Calu3 (cell line): Measurements from ENCODE around the gene UQCC3. TPM values are rescaled to one million over a fixed set of nuclear protein-coding genes. Genes with fewer than 3 reads are reported as not detected.
A peak's percentile ranks its signal among the peaks of the same experiment; 100 is the strongest.

Source experiments
- BruUV-seq: library from RNA; stranded (reverse); fragments of 400-500 nt; replicated peaks from 2 replicates; lab custom pipeline; 2021; lab: Mats Ljungman, UMichigan
- CTCF ChIA-PET: fragments of 300-600 bp; sonication (Branson Sonifier 250); formaldehyde crosslinking; loops from one replicate; lab custom pipeline; 2022; ENCODE audit warnings: antibody characterized with exemption; lab: Charles Lee
- DNase-seq: peaks from one replicate; pipeline ENCODE4 v3.0.0; 2022
- H3K27ac Mint-ChIP-seq: one replicate; pipeline ENCODE4 v1.8.0; 2022; ENCODE audit warnings: mixed read lengths; ENCODE audit not compliant: unreplicated experiment
- H3K27me3 Mint-ChIP-seq: one replicate; pipeline ENCODE4 v1.8.0; 2022; ENCODE audit warnings: mixed read lengths; ENCODE audit not compliant: unreplicated experiment
- H3K36me3 Mint-ChIP-seq: one replicate; pipeline ENCODE4 v1.8.0; 2022; ENCODE audit warnings: mild to moderate bottlenecking, moderate library complexity, mixed read lengths; ENCODE audit not compliant: insufficient read depth, unreplicated experiment
- H3K4me1 Mint-ChIP-seq: one replicate; pipeline ENCODE4 v1.8.0; 2022; ENCODE audit warnings: mild to moderate bottlenecking, low read depth, mixed read lengths; ENCODE audit not compliant: unreplicated experiment
- H3K4me3 Mint-ChIP-seq: one replicate; pipeline ENCODE4 v1.8.0; 2022; ENCODE audit warnings: mild to moderate bottlenecking, low read depth, moderate library complexity, mixed read lengths; ENCODE audit not compliant: unreplicated experiment
- H3K9me3 Mint-ChIP-seq: one replicate; pipeline ENCODE4 v1.8.0; 2022; ENCODE audit warnings: low read depth, mixed read lengths; ENCODE audit not compliant: unreplicated experiment
- intact Hi-C: fragments of 100-400 bp; cut with micrococcal nuclease; formaldehyde crosslinking; loops from one replicate; pipeline ENCODE4 v1.10.0; 2022; ENCODE audit not compliant: unreplicated experiment
- total RNA-seq: library from RNA; stranded (reverse); gene quantifications from 2 replicates; pipeline ENCODE4 v1.2.3, GENCODE V29; 2022
- TF ChIP-seq, protein P1 (sequence below): fragments of 200-600 bp; IDR thresholded peaks from one replicate; pipeline ENCODE4 v1.8.0; 2022; ENCODE audit warnings: antibody characterized with exemption; ENCODE audit not compliant: unreplicated experiment

UQCC3 gene
- total RNA-seq, 1 experiment from 2014 or later, result 11.4 TPM

DNA sequence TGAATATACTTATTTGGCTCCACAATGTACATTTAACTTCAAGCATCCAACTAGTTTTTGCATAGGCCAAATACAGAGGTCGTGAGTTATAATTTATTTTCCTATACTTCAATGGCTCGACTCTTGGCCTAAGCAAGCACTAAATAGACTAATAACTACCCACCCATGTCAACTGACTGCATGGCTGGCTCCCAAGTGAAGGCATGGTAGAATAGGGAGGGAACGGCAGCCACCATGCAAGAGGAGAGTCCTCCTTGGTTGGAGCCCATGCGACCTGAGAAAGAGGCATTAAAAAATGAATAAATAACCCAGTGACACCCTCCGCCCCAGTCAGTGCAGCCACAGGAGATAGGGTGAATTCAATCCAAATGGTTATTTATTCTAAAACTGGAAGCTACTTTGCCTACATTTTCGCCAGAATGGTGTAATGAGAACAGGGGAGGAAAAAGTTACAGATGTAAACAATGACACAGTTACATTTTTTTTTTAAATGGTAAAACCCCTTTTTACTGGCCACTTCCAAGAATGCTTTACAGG, 40.9 kb downstream of the UQCC3 start:
- intact Hi-C loops, result no loop called here
- TF ChIP-seq, protein P1, sequence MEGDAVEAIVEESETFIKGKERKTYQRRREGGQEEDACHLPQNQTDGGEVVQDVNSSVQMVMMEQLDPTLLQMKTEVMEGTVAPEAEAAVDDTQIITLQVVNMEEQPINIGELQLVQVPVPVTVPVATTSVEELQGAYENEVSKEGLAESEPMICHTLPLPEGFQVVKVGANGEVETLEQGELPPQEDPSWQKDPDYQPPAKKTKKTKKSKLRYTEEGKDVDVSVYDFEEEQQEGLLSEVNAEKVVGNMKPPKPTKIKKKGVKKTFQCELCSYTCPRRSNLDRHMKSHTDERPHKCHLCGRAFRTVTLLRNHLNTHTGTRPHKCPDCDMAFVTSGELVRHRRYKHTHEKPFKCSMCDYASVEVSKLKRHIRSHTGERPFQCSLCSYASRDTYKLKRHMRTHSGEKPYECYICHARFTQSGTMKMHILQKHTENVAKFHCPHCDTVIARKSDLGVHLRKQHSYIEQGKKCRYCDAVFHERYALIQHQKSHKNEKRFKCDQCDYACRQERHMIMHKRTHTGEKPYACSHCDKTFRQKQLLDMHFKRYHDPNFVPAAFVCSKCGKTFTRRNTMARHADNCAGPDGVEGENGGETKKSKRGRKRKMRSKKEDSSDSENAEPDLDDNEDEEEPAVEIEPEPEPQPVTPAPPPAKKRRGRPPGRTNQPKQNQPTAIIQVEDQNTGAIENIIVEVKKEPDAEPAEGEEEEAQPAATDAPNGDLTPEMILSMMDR, result no peak
- Mint-ChIP-seq H3K27me3 (no peaks in the 10 kb centered on the region), H3K9me3 (no peaks in the 10 kb centered on the region), H3K4me3 (peak overlapping the region; percentile 19), H3K4me1 (peaks cover 48% of the 10 kb centered on the region), H3K36me3 (peaks cover 98% of the 10 kb centered on the region), H3K27ac (peak overlapping the region; percentile 95)
- BruUV-seq, result no TSS peak
- CTCF ChIA-PET, result no interaction called here
- no peak for DNase-seq

DNA sequence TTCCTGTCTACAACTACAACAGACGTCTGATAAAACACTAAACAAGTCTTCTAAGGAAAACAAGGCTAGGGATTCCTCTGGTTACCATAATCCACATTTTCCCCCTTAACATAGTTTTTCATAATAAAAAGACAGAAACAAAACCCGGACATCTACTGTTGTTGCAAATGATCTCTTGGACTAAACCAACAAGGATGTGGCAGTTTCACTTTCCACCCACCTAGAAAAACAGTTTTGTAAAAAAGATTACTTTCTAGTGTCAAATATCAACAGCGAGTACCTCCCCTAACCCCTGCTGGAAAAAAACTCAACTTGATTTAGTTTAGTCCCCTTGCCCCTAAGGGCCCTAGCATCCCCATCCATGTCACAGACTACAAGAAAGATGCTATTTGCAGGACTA, 41.4 kb downstream of the UQCC3 start:
- Mint-ChIP-seq H3K27ac (peak overlapping the region; percentile 95), H3K4me1 (peaks cover 48% of the 10 kb centered on the region), H3K27me3 (no peaks in the 10 kb centered on the region), H3K36me3 (peaks cover 98% of the 10 kb centered on the region), H3K4me3 (peak overlapping the region; percentile 64), H3K9me3 (no peaks in the 10 kb centered on the region)
- intact Hi-C loops, result no loop called here
- TF ChIP-seq, protein P1, result no peak
- BruUV-seq, result TSS peak; percentile 18
- CTCF ChIA-PET, result interaction anchor here (1.4 kb wide), 1 partner anchor 74 kb away, joined by 3 read pairs; no protein-coding TSS in a partner anchor
- no peak for DNase-seq

GRCh38 chr11:62713343-62713742, 41.9 kb downstream of the UQCC3 start:
- Mint-ChIP-seq H3K9me3 (no peaks in the 10 kb centered on the region), H3K27me3 (no peaks in the 10 kb centered on the region), H3K36me3 (peaks cover 98% of the 10 kb centered on the region), H3K4me3 (peak overlapping the region; percentile 64), H3K27ac (peak overlapping the region; percentile 95), H3K4me1 (peaks cover 48% of the 10 kb centered on the region)
- TF ChIP-seq, protein P1, result no peak
- intact Hi-C loops, result no loop called here
- DNase-seq, result peak; percentile 69
- CTCF ChIA-PET, result interaction anchor here (1.0 to 1.4 kb wide), 2 partner anchors 73 to 92 kb away, joined by 3 read pairs; partner anchors contain the start of gene B3GAT3
- BruUV-seq, result no TSS peak

DNA sequence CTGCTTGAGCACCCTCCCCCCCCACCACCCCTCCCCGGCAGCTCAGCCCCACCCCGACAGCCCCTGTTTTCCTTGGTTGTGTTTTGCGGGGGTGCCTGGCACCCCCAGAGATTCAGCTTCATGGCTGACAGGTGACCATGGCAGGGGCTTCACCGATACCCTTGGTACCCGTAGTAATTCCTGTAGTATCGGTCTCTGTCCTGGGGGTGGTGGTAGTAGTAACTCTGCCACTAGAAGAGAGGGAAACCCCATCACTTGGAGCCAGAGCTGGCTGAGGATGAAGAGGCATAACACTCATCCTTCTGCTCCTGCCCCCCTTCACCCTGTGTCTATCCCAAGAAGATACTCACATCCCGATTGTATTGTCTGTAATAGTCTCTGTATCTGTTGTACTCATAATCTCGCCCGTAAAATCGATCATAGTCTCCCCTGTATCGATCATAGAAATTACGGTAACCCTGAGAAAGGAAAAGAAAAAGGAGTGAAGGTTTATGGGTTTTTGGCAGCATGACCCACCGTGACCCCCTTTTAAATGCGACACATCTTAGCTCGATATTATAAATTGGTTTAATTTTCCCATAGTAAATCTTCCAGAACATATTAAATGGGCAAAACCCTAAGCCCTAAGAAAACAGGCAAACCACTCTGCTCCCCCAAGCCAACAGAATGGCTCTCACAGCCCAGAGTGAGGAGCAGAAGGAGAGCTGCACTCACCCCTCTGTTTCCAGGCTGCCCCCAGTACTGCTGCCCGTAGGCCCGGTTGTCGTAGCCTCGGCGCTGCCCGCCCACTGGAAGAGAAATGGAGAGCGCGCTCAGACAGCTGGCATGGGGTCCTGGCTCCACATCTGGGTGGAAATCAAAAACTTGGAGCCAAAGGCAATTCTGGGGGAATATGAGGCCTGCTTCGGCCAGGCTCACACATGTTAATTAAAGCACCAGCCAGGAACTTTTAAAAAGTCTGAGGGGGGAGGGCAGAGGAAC, 44.0 kb downstream of the UQCC3 start:
- intact Hi-C loops, result no loop called here
- no TSS peak for BruUV-seq

More for the DNA sequence above, 44.0 kb downstream of the UQCC3 start:
- peaks cover 98% of the 10 kb centered on the region for H3K36me3 Mint-ChIP-seq
- no peaks in the 10 kb centered on the region for H3K9me3 Mint-ChIP-seq
- DNase-seq, result no peak
- no peaks in the 10 kb centered on the region for H3K27me3 Mint-ChIP-seq
- no peak overlapping the region for H3K4me3 Mint-ChIP-seq
- peaks cover 44% of the 10 kb centered on the region for H3K4me1 Mint-ChIP-seq
- CTCF ChIA-PET, result interaction anchor here (1.3 kb wide), 1 partner anchor 12 kb away, joined by 3 read pairs; the partner anchor contains the start of gene HNRNPUL2
- no peak overlapping the region for H3K27ac Mint-ChIP-seq
- TF ChIP-seq, protein P1, result no peak
